ENCODE data around the gene TNNI3K.

DNA sequence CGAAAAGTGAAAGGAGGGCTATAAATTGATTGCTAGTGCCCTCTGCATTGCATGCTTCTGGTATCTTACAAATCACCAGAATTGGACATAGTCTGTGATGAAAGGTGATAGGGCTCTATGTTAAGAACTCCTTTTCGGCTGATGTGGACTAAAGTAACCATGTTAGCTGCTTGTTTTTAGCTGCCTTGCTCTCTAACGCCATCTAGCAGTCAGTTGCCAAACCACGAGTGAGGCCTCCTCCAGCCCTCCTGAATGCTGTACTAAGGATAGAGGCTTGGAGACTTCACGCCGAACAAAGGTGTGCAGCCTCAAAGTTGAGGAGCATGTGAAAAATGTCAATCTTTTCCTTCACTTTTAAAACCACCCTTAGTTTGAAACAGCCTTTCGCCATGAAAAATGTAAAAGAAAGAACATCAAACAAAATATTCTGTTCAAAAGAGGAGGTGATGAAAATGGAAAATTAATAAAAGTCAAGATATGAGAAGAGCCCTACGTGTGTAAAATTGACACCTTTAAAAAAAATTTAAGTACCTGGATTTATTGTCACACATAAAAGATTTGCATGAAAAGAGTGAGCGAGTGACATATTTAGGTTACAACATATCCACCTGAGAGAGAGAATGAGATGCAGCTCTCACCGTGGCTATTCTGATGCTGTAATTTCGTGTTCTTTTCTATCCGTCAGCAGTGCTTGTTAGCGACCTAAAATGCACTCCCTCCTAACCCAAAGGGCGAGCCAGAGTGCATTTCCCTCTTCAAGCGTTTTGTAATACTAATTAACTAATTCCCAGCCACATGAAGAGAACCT lies 269.1 kb downstream of the TNNI3K start:
- TF ChIP-seq, protein P1, sequence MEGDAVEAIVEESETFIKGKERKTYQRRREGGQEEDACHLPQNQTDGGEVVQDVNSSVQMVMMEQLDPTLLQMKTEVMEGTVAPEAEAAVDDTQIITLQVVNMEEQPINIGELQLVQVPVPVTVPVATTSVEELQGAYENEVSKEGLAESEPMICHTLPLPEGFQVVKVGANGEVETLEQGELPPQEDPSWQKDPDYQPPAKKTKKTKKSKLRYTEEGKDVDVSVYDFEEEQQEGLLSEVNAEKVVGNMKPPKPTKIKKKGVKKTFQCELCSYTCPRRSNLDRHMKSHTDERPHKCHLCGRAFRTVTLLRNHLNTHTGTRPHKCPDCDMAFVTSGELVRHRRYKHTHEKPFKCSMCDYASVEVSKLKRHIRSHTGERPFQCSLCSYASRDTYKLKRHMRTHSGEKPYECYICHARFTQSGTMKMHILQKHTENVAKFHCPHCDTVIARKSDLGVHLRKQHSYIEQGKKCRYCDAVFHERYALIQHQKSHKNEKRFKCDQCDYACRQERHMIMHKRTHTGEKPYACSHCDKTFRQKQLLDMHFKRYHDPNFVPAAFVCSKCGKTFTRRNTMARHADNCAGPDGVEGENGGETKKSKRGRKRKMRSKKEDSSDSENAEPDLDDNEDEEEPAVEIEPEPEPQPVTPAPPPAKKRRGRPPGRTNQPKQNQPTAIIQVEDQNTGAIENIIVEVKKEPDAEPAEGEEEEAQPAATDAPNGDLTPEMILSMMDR (IDR thresholded peaks at IDR 0.05): no peak
- TF ChIP-seq POLR2A (IDR thresholded peaks at IDR 0.05) (no peak), EP300 (IDR thresholded peaks at IDR 0.05) (no peak)
